ENCODE results near the gene PFKL. TPM values are rescaled to one million over a fixed set of nuclear protein-coding genes. Genes with fewer than 3 reads are reported as not detected.
"Not testable (repeated sequence)": the region's sequence is repeated elsewhere in the genome, so short reads cannot be mapped to it uniquely, and the experiment has no call there.

PFKL gene
- polyA plus RNA-seq, 1 experiment = 44.3 TPM

DNA sequence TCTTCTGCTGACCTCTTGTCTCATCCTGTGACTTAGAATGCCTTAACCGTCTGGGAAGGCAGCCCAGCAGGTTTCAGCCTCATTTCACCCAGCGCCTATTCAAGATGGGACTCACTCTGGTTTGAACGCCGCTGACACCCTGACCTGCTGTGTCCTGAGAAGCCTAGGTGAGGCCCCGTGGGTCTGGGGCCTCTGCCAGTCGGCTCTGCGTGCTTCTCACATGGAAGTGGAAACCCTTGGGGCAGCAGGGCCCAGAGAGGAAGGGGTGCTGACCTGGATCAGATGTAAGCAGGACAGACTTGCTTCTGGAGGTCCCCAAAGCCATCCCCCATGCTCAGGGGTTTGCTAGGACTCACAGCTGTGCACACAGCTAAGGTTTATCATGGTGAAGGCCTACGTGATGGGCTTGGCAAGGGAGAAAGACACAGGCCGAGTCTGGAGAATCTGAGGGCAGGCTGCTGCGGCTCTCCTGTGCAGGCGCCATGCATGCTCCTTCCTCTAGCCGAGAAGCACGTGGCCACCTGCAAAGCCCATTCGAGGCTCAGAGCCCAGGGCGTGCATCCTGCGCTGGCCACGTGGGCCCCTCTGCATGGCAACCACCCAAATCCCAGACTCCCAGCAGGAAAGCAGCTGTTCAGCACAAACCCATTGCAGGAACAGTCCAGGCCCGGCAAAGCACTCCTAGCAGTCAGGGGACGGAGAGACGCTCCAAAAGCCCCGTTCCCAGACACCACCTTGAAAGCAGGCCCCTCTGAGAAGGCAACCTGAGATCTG lies 57.4 kb downstream of the PFKL start:
- TF ChIP-seq, protein P1, sequence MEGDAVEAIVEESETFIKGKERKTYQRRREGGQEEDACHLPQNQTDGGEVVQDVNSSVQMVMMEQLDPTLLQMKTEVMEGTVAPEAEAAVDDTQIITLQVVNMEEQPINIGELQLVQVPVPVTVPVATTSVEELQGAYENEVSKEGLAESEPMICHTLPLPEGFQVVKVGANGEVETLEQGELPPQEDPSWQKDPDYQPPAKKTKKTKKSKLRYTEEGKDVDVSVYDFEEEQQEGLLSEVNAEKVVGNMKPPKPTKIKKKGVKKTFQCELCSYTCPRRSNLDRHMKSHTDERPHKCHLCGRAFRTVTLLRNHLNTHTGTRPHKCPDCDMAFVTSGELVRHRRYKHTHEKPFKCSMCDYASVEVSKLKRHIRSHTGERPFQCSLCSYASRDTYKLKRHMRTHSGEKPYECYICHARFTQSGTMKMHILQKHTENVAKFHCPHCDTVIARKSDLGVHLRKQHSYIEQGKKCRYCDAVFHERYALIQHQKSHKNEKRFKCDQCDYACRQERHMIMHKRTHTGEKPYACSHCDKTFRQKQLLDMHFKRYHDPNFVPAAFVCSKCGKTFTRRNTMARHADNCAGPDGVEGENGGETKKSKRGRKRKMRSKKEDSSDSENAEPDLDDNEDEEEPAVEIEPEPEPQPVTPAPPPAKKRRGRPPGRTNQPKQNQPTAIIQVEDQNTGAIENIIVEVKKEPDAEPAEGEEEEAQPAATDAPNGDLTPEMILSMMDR (IDR thresholded peaks at IDR 0.05; ENCODE audit: low read depth, low read length) = no peak
- peaks cover 7% of the 10 kb centered on the region; the same call in 1 of the 2 replicates for H3K9me3 ChIP-seq (ENCODE audit: control insufficient read depth, insufficient read depth, low read length)
- DNase-seq (ENCODE audit: low read depth, low spot score) = no peak
- H3K4me3 ChIP-seq (ENCODE audit: low read depth, low read length) = no peak overlapping the region
- no peak overlapping the region for H3K27ac ChIP-seq (ENCODE audit: low read depth, low read length)
- CTCF ChIA-PET = no interaction called here
- H3K27me3 ChIP-seq (ENCODE audit: control insufficient read depth, insufficient read depth, low read length) = peaks cover 4% of the 10 kb centered on the region
- POLR2A ChIA-PET = no interaction called here

DNA sequence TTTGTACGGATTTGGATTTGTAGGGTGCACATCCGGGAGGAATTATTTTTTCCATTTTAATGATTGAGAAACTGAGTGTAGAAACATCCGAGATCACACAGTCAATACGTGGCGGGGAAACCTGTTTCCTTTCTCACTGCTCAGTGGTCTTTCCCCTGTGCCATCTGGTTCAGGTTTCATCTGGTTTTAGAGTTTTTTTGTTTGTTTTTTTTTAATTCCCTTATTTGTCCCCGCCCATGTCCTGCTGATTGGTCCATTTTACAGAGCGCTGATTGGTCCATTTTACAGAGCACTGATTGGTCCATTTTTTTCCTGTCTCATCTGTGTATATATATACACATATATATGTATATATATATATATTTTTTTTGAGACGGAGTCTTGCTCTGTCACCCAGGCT lies 59.5 kb downstream of the PFKL start:
- POLR2A ChIA-PET = no interaction called here
- no peaks in the 10 kb centered on the region for H3K27me3 ChIP-seq (ENCODE audit: control insufficient read depth, insufficient read depth, low read length)
- no peak overlapping the region for H3K4me3 ChIP-seq (ENCODE audit: low read depth, low read length)
- no peak for DNase-seq (ENCODE audit: low read depth, low spot score)
- peaks cover 7% of the 10 kb centered on the region; the same call in 1 of the 2 replicates for H3K9me3 ChIP-seq (ENCODE audit: control insufficient read depth, insufficient read depth, low read length)
- TF ChIP-seq, protein P1 (IDR thresholded peaks at IDR 0.05; ENCODE audit: low read depth, low read length) = no peak
- no peak overlapping the region for H3K27ac ChIP-seq (ENCODE audit: low read depth, low read length)
- CTCF ChIA-PET = no interaction called here

DNA sequence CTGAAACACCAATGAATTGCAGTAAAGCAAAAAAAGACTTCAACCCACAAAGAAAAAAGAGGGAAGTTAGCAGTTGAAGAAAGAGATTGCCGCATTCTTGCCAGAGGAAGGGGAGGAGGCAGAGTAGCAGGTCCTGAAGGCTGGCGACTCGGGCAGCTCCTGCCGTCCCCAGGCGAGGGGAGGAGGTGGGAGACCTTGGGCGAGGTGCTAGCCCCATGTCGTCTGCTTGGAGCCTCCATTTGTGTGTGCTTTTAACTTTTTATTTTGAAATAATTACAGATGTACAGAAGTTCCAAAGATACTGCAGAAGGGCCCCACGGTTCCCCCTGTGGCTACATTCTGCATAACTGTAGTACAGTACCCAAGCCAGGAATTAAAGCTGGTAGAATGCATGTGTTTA lies 60.3 kb downstream of the PFKL start:
- Histone ChIP-seq H3K4me3 (ENCODE audit: low read depth, low read length) (no peak overlapping the region), H3K9me3 (ENCODE audit: control insufficient read depth, insufficient read depth, low read length) (peaks cover 9% of the 10 kb centered on the region; the same call in 1 of the 2 replicates), H3K27me3 (ENCODE audit: control insufficient read depth, insufficient read depth, low read length) (no peaks in the 10 kb centered on the region), H3K27ac (ENCODE audit: low read depth, low read length) (no peak overlapping the region)
- CTCF ChIA-PET = no interaction called here
- DNase-seq (ENCODE audit: low read depth, low spot score) = no peak
- POLR2A ChIA-PET = no interaction called here
- TF ChIP-seq, protein P1 (IDR thresholded peaks at IDR 0.05; ENCODE audit: low read depth, low read length) = no peak

DNA sequence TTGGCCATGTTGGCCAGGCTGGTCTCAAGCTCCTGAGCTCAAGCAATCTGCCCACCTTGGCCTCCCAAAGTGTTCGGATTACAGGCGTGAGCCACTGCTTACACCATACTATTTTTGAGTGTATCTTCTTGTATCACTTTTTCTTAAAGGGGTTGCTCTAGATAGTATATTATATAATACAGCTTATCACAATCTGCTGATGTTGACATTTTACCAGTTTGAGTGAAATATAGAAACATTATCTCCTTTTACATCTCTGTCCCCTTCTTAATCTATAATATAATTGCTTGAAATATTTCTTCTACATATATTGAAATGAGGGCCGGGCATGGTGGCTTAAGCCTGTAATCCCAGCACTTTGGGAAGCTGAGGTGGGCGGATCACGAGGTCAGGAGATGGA lies 62.0 kb downstream of the PFKL start:
- H3K27ac ChIP-seq (ENCODE audit: low read depth, low read length); CTCF ChIA-PET; H3K4me3 ChIP-seq (ENCODE audit: low read depth, low read length); POLR2A ChIA-PET; DNase-seq (ENCODE audit: low read depth, low spot score); H3K27me3 ChIP-seq (ENCODE audit: control insufficient read depth, insufficient read depth, low read length): not testable (repeated sequence)
- H3K9me3 ChIP-seq (ENCODE audit: control insufficient read depth, insufficient read depth, low read length) = peaks cover 27% of the 10 kb centered on the region; the same call in 1 of the 2 replicates

DNA sequence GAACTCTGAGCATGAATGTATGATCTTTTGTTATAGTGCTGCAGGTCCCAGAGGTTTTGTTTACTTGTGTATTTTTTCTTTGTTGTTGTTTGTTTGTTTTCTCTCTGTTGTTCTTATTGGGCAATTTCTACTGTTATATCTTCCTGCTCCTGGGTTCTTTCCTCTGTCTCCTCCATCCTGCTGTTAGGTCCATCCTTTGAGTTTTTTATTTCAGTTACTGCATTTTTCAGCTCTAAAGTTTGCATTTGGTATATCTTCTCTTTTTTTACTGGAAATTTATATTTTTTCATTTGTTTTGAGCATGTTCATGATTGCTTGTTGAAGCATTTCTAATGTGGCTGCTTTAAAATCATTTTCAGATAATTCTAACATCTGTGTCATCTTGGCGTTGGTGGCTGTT lies 63.4 kb downstream of the PFKL start:
- Histone ChIP-seq H3K27me3 (ENCODE audit: control insufficient read depth, insufficient read depth, low read length) (no peaks in the 10 kb centered on the region), H3K4me3 (ENCODE audit: low read depth, low read length) (no peak overlapping the region), H3K27ac (ENCODE audit: low read depth, low read length) (no peak overlapping the region), H3K9me3 (ENCODE audit: control insufficient read depth, insufficient read depth, low read length) (peaks cover 31% of the 10 kb centered on the region; the same call in 1 of the 2 replicates)
- TF ChIP-seq, protein P1 (IDR thresholded peaks at IDR 0.05; ENCODE audit: low read depth, low read length) = no peak
- no peak for DNase-seq (ENCODE audit: low read depth, low spot score)
- POLR2A ChIA-PET = no interaction called here
- CTCF ChIA-PET = no interaction called here
